ENCODE measurements around the gene KANSL1.

DNA sequence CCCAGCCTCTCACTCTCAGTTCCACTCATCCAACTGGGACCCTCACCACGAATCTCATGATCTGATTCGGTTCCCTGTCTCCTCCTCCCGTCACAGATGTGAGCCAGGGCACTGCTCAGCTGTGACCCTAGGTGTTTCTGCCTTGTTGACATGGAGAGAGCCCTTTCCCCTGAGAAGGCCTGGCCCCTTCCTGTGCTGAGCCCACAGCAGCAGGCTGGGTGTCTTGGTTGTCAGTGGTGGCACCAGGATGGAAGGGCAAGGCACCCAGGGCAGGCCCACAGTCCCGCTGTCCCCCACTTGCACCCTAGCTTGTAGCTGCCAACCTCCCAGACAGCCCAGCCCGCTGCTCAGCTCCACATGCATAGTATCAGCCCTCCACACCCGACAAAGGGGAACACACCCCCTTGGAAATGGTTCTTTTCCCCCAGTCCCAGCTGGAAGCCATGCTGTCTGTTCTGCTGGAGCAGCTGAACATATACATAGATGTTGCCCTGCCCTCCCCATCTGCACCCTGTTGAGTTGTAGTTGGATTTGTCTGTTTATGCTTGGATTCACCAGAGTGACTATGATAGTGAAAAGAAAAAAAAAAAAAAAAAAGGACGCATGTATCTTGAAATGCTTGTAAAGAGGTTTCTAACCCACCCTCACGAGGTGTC, 167.6 kb downstream of the KANSL1 start:
- TF ChIP-seq, protein P1, sequence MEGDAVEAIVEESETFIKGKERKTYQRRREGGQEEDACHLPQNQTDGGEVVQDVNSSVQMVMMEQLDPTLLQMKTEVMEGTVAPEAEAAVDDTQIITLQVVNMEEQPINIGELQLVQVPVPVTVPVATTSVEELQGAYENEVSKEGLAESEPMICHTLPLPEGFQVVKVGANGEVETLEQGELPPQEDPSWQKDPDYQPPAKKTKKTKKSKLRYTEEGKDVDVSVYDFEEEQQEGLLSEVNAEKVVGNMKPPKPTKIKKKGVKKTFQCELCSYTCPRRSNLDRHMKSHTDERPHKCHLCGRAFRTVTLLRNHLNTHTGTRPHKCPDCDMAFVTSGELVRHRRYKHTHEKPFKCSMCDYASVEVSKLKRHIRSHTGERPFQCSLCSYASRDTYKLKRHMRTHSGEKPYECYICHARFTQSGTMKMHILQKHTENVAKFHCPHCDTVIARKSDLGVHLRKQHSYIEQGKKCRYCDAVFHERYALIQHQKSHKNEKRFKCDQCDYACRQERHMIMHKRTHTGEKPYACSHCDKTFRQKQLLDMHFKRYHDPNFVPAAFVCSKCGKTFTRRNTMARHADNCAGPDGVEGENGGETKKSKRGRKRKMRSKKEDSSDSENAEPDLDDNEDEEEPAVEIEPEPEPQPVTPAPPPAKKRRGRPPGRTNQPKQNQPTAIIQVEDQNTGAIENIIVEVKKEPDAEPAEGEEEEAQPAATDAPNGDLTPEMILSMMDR (conservative IDR thresholded peaks at IDR 0.05 in 1 of 2, IDR thresholded peaks at IDR 0.05 in 1 of 2; ENCODE audit: extremely low read depth in 1 of 2, insufficient read depth in 1 of 2, low read depth in 1 of 2, low read length in 2 of 2), result no peak
- no peak for TF ChIP-seq EZH2 (IDR thresholded peaks at IDR 0.05; ENCODE audit: borderline replicate concordance, low read length)
